Panc1 (cell line): Measurements from ENCODE around the gene NTRK2. TPM values are rescaled to one million over a fixed set of nuclear protein-coding genes. Genes with fewer than 3 reads are reported as not detected.

Experiments used
- ATAC-seq: fragments of 200-7000 bp; cut with Tn5 transposase; 2 replicates; pipeline ENCODE4 v1.9.1; 2020; ENCODE audit warnings: mild to moderate bottlenecking, moderate library complexity
- BruUV-seq: library from RNA; stranded (reverse); fragments of 400-500 nt; replicated peaks from 2 replicates; lab custom pipeline; 2021; lab: Mats Ljungman, UMichigan
- CTCF ChIA-PET: fragments of 300-600 bp; sonication (Branson Sonifier 250); formaldehyde crosslinking; loops from one replicate; lab custom pipeline; 2022; ENCODE audit warnings: antibody characterized with exemption; lab: Charles Lee
- POLR2A ChIA-PET: fragments of 300-600 bp; sonication (Branson Sonifier 250); formaldehyde crosslinking; loops from one replicate; lab custom pipeline; 2022; ENCODE audit warnings: antibody characterized with exemption; lab: Charles Lee
- DNase-seq: peaks from one replicate; pipeline ENCODE4 v3.0.0-alpha.2; 2010; ENCODE audit warnings: low read depth, low spot score
- H3K27ac ChIP-seq: 2 replicates; pipeline ENCODE4 v1.5.1; 2011; ENCODE audit warnings: mild to moderate bottlenecking, low read length, inconsistent platforms
- H3K27me3 ChIP-seq: fragments of 200-500 bp; sonication (Bioruptor generic); 2 replicates; pipeline ENCODE4 v1.6.0; 2014; ENCODE audit warnings: low read length, inconsistent platforms; ENCODE audit not compliant: control insufficient read depth, insufficient read depth
- H3K36me3 ChIP-seq: fragments of 200-500 bp; sonication (Bioruptor generic); 2 replicates; pipeline ENCODE4 v1.5.1; 2014; ENCODE audit warnings: inconsistent platforms, mild to moderate bottlenecking, low read length, moderate library complexity; ENCODE audit not compliant: control insufficient read depth, insufficient read depth
- H3K4me1 ChIP-seq: 2 replicates; pipeline ENCODE4 v1.5.1; 2011; ENCODE audit warnings: inconsistent platforms, mild to moderate bottlenecking, low read length, moderate library complexity; ENCODE audit not compliant: control insufficient read depth, insufficient read depth
- H3K4me3 ChIP-seq, 2 experiments: 2 replicates each; pipeline ENCODE4 v1.5.1; 2011 to 2012; ENCODE audit warnings: low read depth in 2 of 2, low read length in 2 of 2, mild to moderate bottlenecking in 2 of 2, inconsistent platforms in 1 of 2, moderate library complexity in 1 of 2
- H3K9me3 ChIP-seq: fragments of 200-500 bp; sonication (Bioruptor generic); 2 replicates; pipeline ENCODE4 v1.5.1; 2014; ENCODE audit warnings: low read depth, mild to moderate bottlenecking, inconsistent platforms, low read length, moderate library complexity; ENCODE audit not compliant: control insufficient read depth, insufficient read depth
- CTCF ChIP-seq: fragments of 450-650 bp; IDR thresholded peaks from 2 replicates; pipeline ENCODE4 v1.5.1; 2017; ENCODE audit warnings: mild to moderate bottlenecking
- POLR2AphosphoS5 ChIP-seq: IDR thresholded peaks from 2 replicates; pipeline ENCODE4 v1.6.1; 2012; ENCODE audit warnings: mild to moderate bottlenecking, low read depth, low read length, moderate library complexity
- REST ChIP-seq, 2 experiments: IDR thresholded peaks; 2 replicates each; pipeline ENCODE4 v1.6.1; 2011 to 2012; ENCODE audit warnings: low read depth in 2 of 2, control low read depth in 1 of 2, low read length in 1 of 2, mild to moderate bottlenecking in 1 of 2, moderate library complexity in 1 of 2; ENCODE audit not compliant: insufficient read depth in 1 of 2
- SIN3A ChIP-seq: IDR thresholded peaks from 2 replicates; pipeline ENCODE4 v1.6.1; 2012; ENCODE audit warnings: low read depth, mild to moderate bottlenecking, low read length, moderate library complexity, borderline replicate concordance; ENCODE audit not compliant: insufficient read depth
- TCF7L2 ChIP-seq: IDR thresholded peaks from 2 replicates; pipeline ENCODE4 v1.6.1; 2011; ENCODE audit warnings: mild to moderate bottlenecking, low read depth, low read length, inconsistent platforms
- in situ Hi-C: cut with HindIII; loops from 2 replicates; pipeline ENCODE4 v1.10.0; 2016; ENCODE audit warnings: low sequenced_read_pairs, low pct_unique_long_range_greater_than_20kb
- intact Hi-C: fragments of 100-400 bp; cut with micrococcal nuclease; formaldehyde crosslinking; loops from one replicate; pipeline ENCODE4 v1.10.0; 2022; ENCODE audit not compliant: unreplicated experiment
- total RNA-seq: library from RNA; stranded (reverse); gene quantifications from one replicate; pipeline ENCODE4 v1.2.1, GENCODE V29; 2021; ENCODE audit not compliant: unreplicated experiment

The NTRK2 gene
- total RNA-seq, 1 experiment from 2014 or later, result 0.23 TPM

- Histone ChIP-seq H3K27me3 (no peaks in the 10 kb centered on the region), H3K27ac (no peak overlapping the region), H3K36me3 (no peaks in the 10 kb centered on the region), H3K4me1 (no peaks in the 10 kb centered on the region), H3K4me3 (no peak overlapping the region), H3K9me3 (no peaks in the 10 kb centered on the region)
- POLR2A ChIA-PET, result no interaction called here
- CTCF ChIA-PET, result interaction anchor here (0.5 kb wide), 1 partner anchor 279 kb away, joined by 3 read pairs; no protein-coding TSS in a partner anchor
- no peak for TF ChIP-seq CTCF
- TF ChIP-seq TCF7L2, result no peak
- TF ChIP-seq REST (IDR thresholded peaks at IDR 0.05; ENCODE audit: insufficient read depth in 1 of 2, low read depth in 2 of 2, low read length in 1 of 2), result no peak
- no peak for TF ChIP-seq POLR2AphosphoS5
- TF ChIP-seq SIN3A, result no peak
- BruUV-seq, result no TSS peak
- in situ Hi-C loops (no loop called here), intact Hi-C loops (no loop called here)
- DNase-seq (no peak), ATAC-seq (no peak)
These were observed 392.4 kb downstream of the NTRK2 start for GRCh38 chr9:85061969-85062368.

- in situ Hi-C loops, result no loop called here
- DNase-seq (no peak), ATAC-seq (no peak)
- intact Hi-C loops, result no loop called here
- POLR2A ChIA-PET, result no interaction called here
- H3K4me3 ChIP-seq, result no peak overlapping the region
- CTCF ChIA-PET, result interaction anchor here (0.5 kb wide), 1 partner anchor 279 kb away, joined by 3 read pairs; no protein-coding TSS in a partner anchor
- H3K4me1 ChIP-seq, result no peaks in the 10 kb centered on the region
- H3K9me3 ChIP-seq, result no peaks in the 10 kb centered on the region
- no TSS peak for BruUV-seq
- H3K27ac ChIP-seq, result no peak overlapping the region
- H3K36me3 ChIP-seq, result no peaks in the 10 kb centered on the region
- no peaks in the 10 kb centered on the region for H3K27me3 ChIP-seq
- TF ChIP-seq POLR2AphosphoS5 (no peak), SIN3A (no peak), TCF7L2 (no peak), REST (IDR thresholded peaks at IDR 0.05; ENCODE audit: insufficient read depth in 1 of 2, low read depth in 2 of 2, low read length in 1 of 2) (no peak), CTCF (no peak)
These were observed 393.0 kb downstream of the NTRK2 start for GRCh38 chr9:85062385-85063022.
